ENCODE measurements around the gene CLMP. TPM values are rescaled to one million over a fixed set of nuclear protein-coding genes. Genes with fewer than 3 reads are reported as not detected.

CLMP gene
- polyA plus RNA-seq, 1 donor from 2014 or later = not detected

GRCh38 chr11:123129920-123130319 lies 65.1 kb downstream of the CLMP start:
- H3K4me2 ChIP-seq (ENCODE audit: low read length) = no peak overlapping the region
- no peaks in the 10 kb centered on the region for H3K9me2 ChIP-seq (ENCODE audit: insufficient read depth, low read length)
- no peak for TF ChIP-seq POLR2AphosphoS5 (IDR thresholded peaks at IDR 0.05)
- no peak for TF ChIP-seq TAF1 (IDR thresholded peaks at IDR 0.05; ENCODE audit: low read depth)
- TF ChIP-seq CTCF (IDR thresholded peaks at IDR 0.05; ENCODE audit: poor library complexity, severe bottlenecking) = no peak
- TF ChIP-seq REST (IDR thresholded peaks at IDR 0.05; ENCODE audit: borderline replicate concordance) = no peak
- no peak for TF ChIP-seq EP300 (conservative IDR thresholded peaks at IDR 0.05; ENCODE audit: poor library complexity, severe bottlenecking)
- no peak for TF ChIP-seq RAD21 (conservative IDR thresholded peaks at IDR 0.05)
- no peak for TF ChIP-seq EZH2 (IDR thresholded peaks at IDR 0.05; ENCODE audit: borderline replicate concordance, insufficient read depth, low read length, poor library complexity, severe bottlenecking)
- TF ChIP-seq MXI1 (conservative IDR thresholded peaks at IDR 0.05; ENCODE audit: poor library complexity, severe bottlenecking) = no peak
- TF ChIP-seq SMC3 (conservative IDR thresholded peaks at IDR 0.05; ENCODE audit: poor library complexity) = no peak
- H3K27ac ChIP-seq (ENCODE audit: low read length) = no peak overlapping the region
- no peaks in the 10 kb centered on the region for H3K9me3 ChIP-seq (ENCODE audit: low read length)
- no peak overlapping the region for H2AFZ ChIP-seq (ENCODE audit: low read depth, low read length)
- H3K36me3 ChIP-seq (ENCODE audit: insufficient read depth, low read length) = no peaks in the 10 kb centered on the region
- H4K20me1 ChIP-seq (ENCODE audit: insufficient read depth) = no peaks in the 10 kb centered on the region
- H3F3A ChIP-seq (ENCODE audit: insufficient read depth, low read length, poor library complexity, severe bottlenecking) = no peaks in the 10 kb centered on the region
- no peaks in the 10 kb centered on the region for H3K27me3 ChIP-seq (ENCODE audit: insufficient read depth, low read depth, low read length)
- H3K9ac ChIP-seq (ENCODE audit: low read length) = no peak overlapping the region
- H3K79me2 ChIP-seq (replicated peaks; ENCODE audit: insufficient read depth, low read length) = no peaks in the 10 kb centered on the region
- no peak overlapping the region for H3K4me3 ChIP-seq (ENCODE audit: low read length)

- Histone ChIP-seq H3K4me3 (ENCODE audit: low read length) (no peak overlapping the region), H3K4me2 (ENCODE audit: low read length) (no peak overlapping the region), H3K27ac (ENCODE audit: low read length) (no peak overlapping the region), H3K36me3 (ENCODE audit: insufficient read depth, low read length) (no peaks in the 10 kb centered on the region), H3K9me2 (ENCODE audit: insufficient read depth, low read length) (no peaks in the 10 kb centered on the region), H3F3A (ENCODE audit: insufficient read depth, low read length, poor library complexity, severe bottlenecking) (no peaks in the 10 kb centered on the region), H3K9me3 (ENCODE audit: low read length) (no peaks in the 10 kb centered on the region), H3K79me2 (replicated peaks; ENCODE audit: insufficient read depth, low read length) (no peaks in the 10 kb centered on the region), H2AFZ (ENCODE audit: low read depth, low read length) (no peak overlapping the region), H3K27me3 (ENCODE audit: insufficient read depth, low read depth, low read length) (no peaks in the 10 kb centered on the region), H4K20me1 (ENCODE audit: insufficient read depth) (no peaks in the 10 kb centered on the region), H3K9ac (ENCODE audit: low read length) (no peak overlapping the region)
- TF ChIP-seq MXI1 (conservative IDR thresholded peaks at IDR 0.05; ENCODE audit: poor library complexity, severe bottlenecking) (no peak), SMC3 (conservative IDR thresholded peaks at IDR 0.05; ENCODE audit: poor library complexity) (no peak), RAD21 (conservative IDR thresholded peaks at IDR 0.05) (no peak), REST (IDR thresholded peaks at IDR 0.05; ENCODE audit: borderline replicate concordance) (no peak), TAF1 (IDR thresholded peaks at IDR 0.05; ENCODE audit: low read depth) (no peak)
Observed at GRCh38 chr11:123125169-123125568, 69.9 kb downstream of the CLMP start.
